Activated B cell treated with CpG ODN at 0.5 μM for 24 hours (primary cell): ENCODE results near the gene IFFO2. TPM values are rescaled to one million over a fixed set of nuclear protein-coding genes. Genes with fewer than 3 reads are reported as not detected.

Experiments used
- ATAC-seq: fragments of 200-7000 bp; cut with Tn5 transposase; one replicate; pipeline ENCODE4 v1.10.0; 2021; ENCODE audit warnings: low read depth, mild to moderate bottlenecking, moderate library complexity
- CTCF ChIA-PET: fragments of 350-600 bp; sonication (Branson Sonifier 250); formaldehyde crosslinking; loops from one replicate; lab custom pipeline; 2021; ENCODE audit warnings: antibody characterized with exemption; lab: Charles Lee
- POLR2A ChIA-PET: fragments of 350-600 bp; sonication (Branson Sonifier 250); formaldehyde crosslinking; loops from one replicate; lab custom pipeline; 2021; ENCODE audit warnings: antibody characterized with exemption; lab: Charles Lee
- DNase-seq: peaks from one replicate; pipeline ENCODE4 v3.0.0; 2022
- H3K27ac Mint-ChIP-seq: one replicate; pipeline ENCODE4 v1.8.0; 2020; ENCODE audit warnings: mixed read lengths
- H3K27me3 Mint-ChIP-seq: one replicate; pipeline ENCODE4 v1.8.0; 2021; ENCODE audit warnings: mixed read lengths
- H3K36me3 Mint-ChIP-seq: one replicate; pipeline ENCODE4 v1.8.0; 2021; ENCODE audit warnings: low read depth, mixed read lengths
- H3K4me1 Mint-ChIP-seq: one replicate; pipeline ENCODE4 v1.8.0; 2021; ENCODE audit warnings: mixed read lengths
- H3K4me3 Mint-ChIP-seq: one replicate; pipeline ENCODE4 v1.8.0; 2020; ENCODE audit warnings: mild to moderate bottlenecking, mixed read lengths
- H3K9me3 Mint-ChIP-seq: one replicate; pipeline ENCODE4 v1.8.0; 2020; ENCODE audit warnings: mixed read lengths
- intact Hi-C: fragments of 100-400 bp; cut with micrococcal nuclease; formaldehyde crosslinking; loops from one replicate; pipeline ENCODE4 v1.15.1; 2024
- total RNA-seq: library from RNA; stranded (reverse); gene quantifications from 2 replicates; pipeline ENCODE4 v1.2.3, GENCODE V29; 2022
- TF ChIP-seq, protein P1 (sequence below): fragments of 200-600 bp; IDR thresholded peaks from one replicate; pipeline ENCODE4 v1.8.0; 2022; ENCODE audit warnings: antibody characterized with exemption, mild to moderate bottlenecking

The IFFO2 gene
- total RNA-seq, 1 donor from 2014 or later = 13.0 TPM

DNA sequence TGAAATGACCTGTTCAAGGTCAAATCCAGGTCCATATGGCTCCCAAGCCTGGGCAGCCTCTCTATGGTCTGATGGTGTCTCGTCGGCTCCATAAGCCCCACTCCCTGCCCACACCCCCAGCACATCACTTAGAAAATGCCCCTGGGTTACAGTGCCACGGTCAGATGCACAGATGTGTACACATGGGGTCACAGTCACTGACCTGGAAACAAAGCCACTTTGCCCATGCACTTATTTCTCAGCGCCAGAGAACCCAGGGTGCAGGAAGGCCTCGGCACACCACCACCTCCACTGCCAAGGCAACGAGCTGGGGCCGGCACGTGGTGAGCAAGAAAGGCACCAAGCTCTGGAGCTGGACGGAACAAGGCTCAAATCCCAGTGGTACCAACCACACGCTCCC lies 24.7 kb downstream of the IFFO2 start:
- ATAC-seq = no peak
- Mint-ChIP-seq H3K9me3 (no peaks in the 10 kb centered on the region), H3K4me1 (peaks cover 62% of the 10 kb centered on the region), H3K27ac (peak overlapping the region; percentile 46), H3K36me3 (no peaks in the 10 kb centered on the region), H3K4me3 (peak overlapping the region; percentile 8), H3K27me3 (no peaks in the 10 kb centered on the region)
- no peak for DNase-seq
- TF ChIP-seq, protein P1, sequence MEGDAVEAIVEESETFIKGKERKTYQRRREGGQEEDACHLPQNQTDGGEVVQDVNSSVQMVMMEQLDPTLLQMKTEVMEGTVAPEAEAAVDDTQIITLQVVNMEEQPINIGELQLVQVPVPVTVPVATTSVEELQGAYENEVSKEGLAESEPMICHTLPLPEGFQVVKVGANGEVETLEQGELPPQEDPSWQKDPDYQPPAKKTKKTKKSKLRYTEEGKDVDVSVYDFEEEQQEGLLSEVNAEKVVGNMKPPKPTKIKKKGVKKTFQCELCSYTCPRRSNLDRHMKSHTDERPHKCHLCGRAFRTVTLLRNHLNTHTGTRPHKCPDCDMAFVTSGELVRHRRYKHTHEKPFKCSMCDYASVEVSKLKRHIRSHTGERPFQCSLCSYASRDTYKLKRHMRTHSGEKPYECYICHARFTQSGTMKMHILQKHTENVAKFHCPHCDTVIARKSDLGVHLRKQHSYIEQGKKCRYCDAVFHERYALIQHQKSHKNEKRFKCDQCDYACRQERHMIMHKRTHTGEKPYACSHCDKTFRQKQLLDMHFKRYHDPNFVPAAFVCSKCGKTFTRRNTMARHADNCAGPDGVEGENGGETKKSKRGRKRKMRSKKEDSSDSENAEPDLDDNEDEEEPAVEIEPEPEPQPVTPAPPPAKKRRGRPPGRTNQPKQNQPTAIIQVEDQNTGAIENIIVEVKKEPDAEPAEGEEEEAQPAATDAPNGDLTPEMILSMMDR = no peak
- POLR2A ChIA-PET = interaction anchor here (0.5 kb wide), 1 partner anchor 1493 kb away, joined by 3 read pairs; no protein-coding TSS in a partner anchor
- intact Hi-C loops = no loop called here
- CTCF ChIA-PET = interaction anchor here (0.6 to 0.8 kb wide), 2 partner anchors 18 to 19 kb away, joined by 3 to 4 read pairs; no protein-coding TSS in a partner anchor

DNA sequence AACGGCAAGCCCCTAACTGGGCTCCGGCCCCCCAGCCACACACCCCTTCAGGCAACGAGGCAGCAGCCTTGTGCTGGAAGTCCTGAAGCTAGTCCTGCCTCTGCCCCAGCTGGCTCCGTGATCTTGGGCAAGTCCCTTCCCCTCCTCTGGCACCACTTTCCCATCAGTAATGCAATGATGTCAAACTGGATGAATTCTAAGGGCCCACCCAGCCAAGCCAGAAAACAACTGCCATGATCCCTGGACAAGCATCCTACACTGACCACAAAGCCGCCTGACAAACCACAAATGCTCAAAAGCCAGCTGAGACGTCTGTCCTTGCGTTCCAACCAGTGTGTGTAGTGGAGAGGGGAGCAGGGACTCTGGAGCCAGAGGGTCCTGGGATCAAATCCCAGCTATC lies 26.8 kb downstream of the IFFO2 start:
- H3K27ac Mint-ChIP-seq = no peak overlapping the region
- TF ChIP-seq, protein P1 = no peak
- ATAC-seq (no peak), DNase-seq (no peak)
- intact Hi-C loops = no loop called here
- ChIA-PET CTCF (interaction anchor here (1.3 to 1.8 kb wide), 2 partner anchors 21 to 23 kb away, joined by 4 to 5 read pairs; no protein-coding TSS in a partner anchor), POLR2A (interaction anchor here (1.0 to 1.3 kb wide), 2 partner anchors 15 to 27 kb away, joined by 3 to 5 read pairs; partner anchors contain the start of gene ALDH4A1)
- H3K4me3 Mint-ChIP-seq = no peak overlapping the region
- no peaks in the 10 kb centered on the region for H3K27me3 Mint-ChIP-seq
- no peaks in the 10 kb centered on the region for H3K36me3 Mint-ChIP-seq
- H3K4me1 Mint-ChIP-seq = peaks cover 75% of the 10 kb centered on the region
- no peaks in the 10 kb centered on the region for H3K9me3 Mint-ChIP-seq

- CTCF ChIA-PET = interaction anchor here (1.8 to 3.8 kb wide), 3 partner anchors 22 kb away, joined by 5 to 27 read pairs (median 26); no protein-coding TSS in a partner anchor
- TF ChIP-seq, protein P1 = no peak
- POLR2A ChIA-PET = interaction anchor here (1.1 to 3.4 kb wide), 3 partner anchors 21 to 25 kb away, joined by 3 to 89 read pairs (median 11); no protein-coding TSS in a partner anchor
- H3K36me3 Mint-ChIP-seq = no peaks in the 10 kb centered on the region
- no peak overlapping the region for H3K27ac Mint-ChIP-seq
- no peak for ATAC-seq
- no peaks in the 10 kb centered on the region for H3K27me3 Mint-ChIP-seq
- H3K9me3 Mint-ChIP-seq = no peaks in the 10 kb centered on the region
- intact Hi-C loops = no loop called here
- DNase-seq = no peak
- no peak overlapping the region for H3K4me3 Mint-ChIP-seq
- peaks cover 74% of the 10 kb centered on the region for H3K4me1 Mint-ChIP-seq
These were observed 27.5 kb downstream of the IFFO2 start for GRCh38 chr1:18928985-18929384.

DNA sequence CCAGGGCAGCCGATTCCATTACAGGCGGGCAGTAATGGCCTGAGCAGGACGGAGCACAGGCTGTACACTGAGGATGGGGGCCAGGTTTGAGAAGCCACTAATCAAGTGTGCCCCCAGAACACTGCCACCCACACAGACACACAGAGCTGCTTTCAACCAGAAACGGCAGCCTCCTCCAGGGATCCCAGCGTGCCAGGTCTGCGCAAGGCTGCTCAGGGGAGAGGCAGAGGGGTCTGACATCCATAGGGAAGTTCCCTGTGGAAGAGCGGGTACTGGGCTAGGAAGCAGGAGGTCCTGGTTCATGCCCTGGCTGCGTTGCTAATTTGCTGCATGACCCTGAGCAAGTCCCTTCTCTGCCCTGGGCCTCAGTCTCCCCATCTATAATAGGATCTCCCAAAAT lies 28.1 kb downstream of the IFFO2 start:
- peaks cover 80% of the 10 kb centered on the region for H3K4me1 Mint-ChIP-seq
- ATAC-seq (no peak), DNase-seq (no peak)
- intact Hi-C loops = no loop called here
- POLR2A ChIA-PET = interaction anchor here (0.6 to 3.4 kb wide), 5 partner anchors 14 to 755 kb away, joined by 3 to 89 read pairs (median 9); no protein-coding TSS in a partner anchor
- no peaks in the 10 kb centered on the region for H3K36me3 Mint-ChIP-seq
- peak overlapping the region; percentile 79 for H3K4me3 Mint-ChIP-seq
- H3K9me3 Mint-ChIP-seq = no peaks in the 10 kb centered on the region
- no peaks in the 10 kb centered on the region for H3K27me3 Mint-ChIP-seq
- TF ChIP-seq, protein P1 = no peak
- no peak overlapping the region for H3K27ac Mint-ChIP-seq
- CTCF ChIA-PET = interaction anchor here (2.7 to 5.4 kb wide), 3 partner anchors 14 to 23 kb away, joined by 26 to 53 read pairs (median 27); no protein-coding TSS in a partner anchor

GRCh38 chr1:18927654-18928272 lies 28.7 kb downstream of the IFFO2 start:
- POLR2A ChIA-PET = interaction anchor here (0.5 to 3.4 kb wide), 14 partner anchors 11 to 962 kb away, joined by 3 to 89 read pairs (median 6); partner anchors contain the start of genes ALDH4A1 and IFFO2
- intact Hi-C loops = loop anchor here (1.0 kb wide), 1 partner anchor 29 kb away; the partner anchor contains the start of gene IFFO2
- CTCF ChIA-PET = interaction anchor here (1.1 to 5.4 kb wide), 5 partner anchors 14 to 42 kb away, joined by 3 to 53 read pairs (median 26); no protein-coding TSS in a partner anchor

More at GRCh38 chr1:18927654-18928272, 28.7 kb downstream of the IFFO2 start:
- Mint-ChIP-seq H3K4me1 (peaks cover 86% of the 10 kb centered on the region), H3K9me3 (no peaks in the 10 kb centered on the region), H3K27ac (peak overlapping the region; percentile 95), H3K36me3 (no peaks in the 10 kb centered on the region), H3K27me3 (no peaks in the 10 kb centered on the region), H3K4me3 (peak overlapping the region; percentile 79)
- ATAC-seq (peak; percentile 57), DNase-seq (no peak)
- TF ChIP-seq, protein P1 = no peak
